Measurements from ENCODE around the gene CNFN.

DNA sequence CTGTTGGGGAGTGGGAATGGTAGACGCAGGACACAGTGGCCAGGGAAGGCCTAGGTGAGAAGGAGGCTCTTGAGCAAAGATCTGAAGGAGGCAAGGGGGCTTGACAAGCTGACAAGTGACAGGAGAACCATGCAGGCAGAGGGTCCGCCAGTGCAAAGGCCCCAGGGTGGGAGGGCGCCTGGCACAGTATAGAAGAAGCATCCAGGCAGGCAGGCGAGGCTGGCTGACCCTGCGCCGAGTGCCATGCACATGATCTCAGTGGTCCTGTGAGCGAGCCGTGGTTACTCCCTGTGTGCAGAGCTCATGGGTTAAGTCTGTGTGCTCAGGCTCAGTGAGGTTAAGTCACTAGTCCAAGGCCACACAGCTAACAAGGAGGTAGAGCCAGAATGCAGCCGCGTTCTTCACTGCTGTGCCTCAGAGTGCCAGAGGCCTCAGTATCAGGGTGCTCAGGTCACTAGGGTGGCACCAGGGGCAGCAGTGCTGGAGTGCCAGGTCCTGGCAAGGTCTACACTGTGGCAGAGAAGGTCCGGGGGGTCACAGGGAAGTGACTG lies 15.2 kb downstream of the CNFN start:
- no peak for TF ChIP-seq EZH2phosphoT487 (IDR thresholded peaks at IDR 0.05)
- TF ChIP-seq, protein P1, sequence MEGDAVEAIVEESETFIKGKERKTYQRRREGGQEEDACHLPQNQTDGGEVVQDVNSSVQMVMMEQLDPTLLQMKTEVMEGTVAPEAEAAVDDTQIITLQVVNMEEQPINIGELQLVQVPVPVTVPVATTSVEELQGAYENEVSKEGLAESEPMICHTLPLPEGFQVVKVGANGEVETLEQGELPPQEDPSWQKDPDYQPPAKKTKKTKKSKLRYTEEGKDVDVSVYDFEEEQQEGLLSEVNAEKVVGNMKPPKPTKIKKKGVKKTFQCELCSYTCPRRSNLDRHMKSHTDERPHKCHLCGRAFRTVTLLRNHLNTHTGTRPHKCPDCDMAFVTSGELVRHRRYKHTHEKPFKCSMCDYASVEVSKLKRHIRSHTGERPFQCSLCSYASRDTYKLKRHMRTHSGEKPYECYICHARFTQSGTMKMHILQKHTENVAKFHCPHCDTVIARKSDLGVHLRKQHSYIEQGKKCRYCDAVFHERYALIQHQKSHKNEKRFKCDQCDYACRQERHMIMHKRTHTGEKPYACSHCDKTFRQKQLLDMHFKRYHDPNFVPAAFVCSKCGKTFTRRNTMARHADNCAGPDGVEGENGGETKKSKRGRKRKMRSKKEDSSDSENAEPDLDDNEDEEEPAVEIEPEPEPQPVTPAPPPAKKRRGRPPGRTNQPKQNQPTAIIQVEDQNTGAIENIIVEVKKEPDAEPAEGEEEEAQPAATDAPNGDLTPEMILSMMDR (IDR thresholded peaks at IDR 0.05) = no peak
